ENCODE measurements around the gene BTBD17.

GRCh38 chr17:74386386-74386785 lies 24.7 kb upstream of the BTBD17 start:
- TF ChIP-seq SPI1 (IDR thresholded peaks at IDR 0.05; ENCODE audit: low read depth, low read length) = no peak
- TF ChIP-seq POLR2A (IDR thresholded peaks at IDR 0.05; ENCODE audit: low read depth, low read length) = no peak
- no peak for TF ChIP-seq PAX5 (IDR thresholded peaks at IDR 0.05; ENCODE audit: insufficient read depth, low read length, severe bottlenecking)
- TF ChIP-seq POLR2AphosphoS5 (IDR thresholded peaks at IDR 0.05; ENCODE audit: low read depth, low read length) = no peak
- no peak for TF ChIP-seq TAF1 (IDR thresholded peaks at IDR 0.05; ENCODE audit: low read depth, low read length)
